Endodermal cell (in vitro differentiated cells): ENCODE measurements around the gene NAALADL2. TPM values are rescaled to one million over a fixed set of nuclear protein-coding genes. Genes with fewer than 3 reads are reported as not detected.

Source experiments
- DNase-seq: peaks from one replicate; pipeline ENCODE4 v3.0.0-alpha.2; 2017
- H3K27ac ChIP-seq: 2 replicates; pipeline ENCODE4 v1.5.1; 2013; ENCODE audit warnings: mild to moderate bottlenecking, low read depth, low read length, moderate library complexity
- H3K27me3 ChIP-seq: 2 replicates; pipeline ENCODE4 v1.6.1; 2013; ENCODE audit warnings: mild to moderate bottlenecking, low read length, moderate library complexity; ENCODE audit not compliant: insufficient read depth, control insufficient read depth, poor library complexity, severe bottlenecking
- H3K36me3 ChIP-seq: 2 replicates; pipeline ENCODE4 v1.7.0; 2013; ENCODE audit warnings: mild to moderate bottlenecking, low read length, moderate library complexity; ENCODE audit not compliant: control insufficient read depth, insufficient read depth
- H3K4me1 ChIP-seq: one replicate; pipeline ENCODE4 v1.7.0; 2013; ENCODE audit warnings: low read length; ENCODE audit not compliant: control insufficient read depth, insufficient read depth
- H3K4me3 ChIP-seq: 2 replicates; pipeline ENCODE4 v1.5.1; 2013; ENCODE audit warnings: mild to moderate bottlenecking, low read length, moderate library complexity
- H3K9ac ChIP-seq: 2 replicates; pipeline ENCODE4 v1.6.1; 2013; ENCODE audit warnings: mild to moderate bottlenecking, low read length, moderate library complexity; ENCODE audit not compliant: poor library complexity, severe bottlenecking; ENCODE audit errors: extremely low read depth
- H3K9me3 ChIP-seq: 2 replicates; pipeline ENCODE4 v1.6.1; 2013; ENCODE audit warnings: mild to moderate bottlenecking, low read length, moderate library complexity; ENCODE audit not compliant: control insufficient read depth
- H3K27ac Mint-ChIP-seq: 2 replicates; pipeline ENCODE4 v1.8.0; 2020; ENCODE audit warnings: mixed read lengths
- H3K27me3 Mint-ChIP-seq: 2 replicates; pipeline ENCODE4 v1.8.0; 2021; ENCODE audit warnings: mild to moderate bottlenecking, mixed read lengths; ENCODE audit not compliant: insufficient read depth
- H3K36me3 Mint-ChIP-seq: 2 replicates; pipeline ENCODE4 v1.8.0; 2020; ENCODE audit warnings: low read depth, mixed read lengths
- H3K4me1 Mint-ChIP-seq: 2 replicates; pipeline ENCODE4 v1.8.0; 2020; ENCODE audit warnings: mixed read lengths
- H3K4me3 Mint-ChIP-seq: 2 replicates; pipeline ENCODE4 v1.8.0; 2020; ENCODE audit warnings: mild to moderate bottlenecking, moderate library complexity, mixed read lengths
- H3K9me3 Mint-ChIP-seq: 2 replicates; pipeline ENCODE4 v1.8.0; 2020; ENCODE audit warnings: mild to moderate bottlenecking, mixed read lengths
- WGBS, 2 experiments: methylation state at CpG; one replicate each; pipeline versions ENCODE4 v1.1.5 to v1.1.7; 2013; ENCODE audit warnings: missing lambda C conversion rate in 2 of 2, mixed read lengths in 1 of 2; ENCODE audit not compliant: insufficient coverage in 1 of 2, insufficient read length in 1 of 2; 5-methylcytosine and 5-hydroxymethylcytosine counted together
- total RNA-seq, 2 donors: library from RNA; stranded (reverse); fragmentation: NEBNext Ultra II Directional in 1 of 2; extraction: Animal tissue kit (Norgen Biotek cat#: 25700) in 1 of 2; gene quantifications; 2 replicates in 1 of 2; 3 replicates in 1 of 2; pipeline ENCODE4 v1.2.1, GENCODE V29; 2021
- TF ChIP-seq, protein P1 (sequence below): fragments of 200-600 bp; sonication (generic); conservative IDR thresholded peaks from 2 replicates; pipeline ENCODE4 v1.5.0; 2021; ENCODE audit warnings: antibody characterized with exemption, mild to moderate bottlenecking

NAALADL2 gene
- total RNA-seq, 2 donors from 2014 or later = 1.6 to 1.8 TPM

DNA sequence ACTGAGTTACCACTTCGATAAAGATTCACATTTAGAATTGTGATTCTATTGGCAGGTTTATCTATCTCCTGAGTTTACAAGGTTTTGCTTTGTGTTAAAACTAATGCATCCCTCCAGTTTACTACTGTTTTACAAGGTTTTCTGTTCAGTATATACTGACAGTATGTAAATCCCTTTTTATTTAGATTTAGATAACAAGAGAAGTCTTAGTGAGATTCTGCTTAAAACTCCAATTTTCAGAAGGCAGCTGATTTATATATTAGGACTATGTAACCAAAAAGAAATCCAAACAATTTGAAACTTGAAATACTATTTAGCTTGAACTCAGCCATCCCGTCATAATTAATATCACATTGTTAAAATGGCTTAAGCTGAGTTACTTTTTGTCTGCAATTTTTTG lies 619.2 kb downstream of the NAALADL2 start:
- Histone ChIP-seq H3K36me3 (no peaks in the 10 kb centered on the region), H3K27me3 (no peaks in the 10 kb centered on the region), H3K27ac (no peak overlapping the region), H3K9ac (no peak overlapping the region), H3K4me3 (no peak overlapping the region), H3K4me1 (no peaks in the 10 kb centered on the region), H3K9me3 (no peaks in the 10 kb centered on the region)
- WGBS, 2 experiments = 92% methylated on average over 2 of the region's 2 CpGs; no CpG with 5 or more reads in 1 of the 2 experiments
- TF ChIP-seq, protein P1, sequence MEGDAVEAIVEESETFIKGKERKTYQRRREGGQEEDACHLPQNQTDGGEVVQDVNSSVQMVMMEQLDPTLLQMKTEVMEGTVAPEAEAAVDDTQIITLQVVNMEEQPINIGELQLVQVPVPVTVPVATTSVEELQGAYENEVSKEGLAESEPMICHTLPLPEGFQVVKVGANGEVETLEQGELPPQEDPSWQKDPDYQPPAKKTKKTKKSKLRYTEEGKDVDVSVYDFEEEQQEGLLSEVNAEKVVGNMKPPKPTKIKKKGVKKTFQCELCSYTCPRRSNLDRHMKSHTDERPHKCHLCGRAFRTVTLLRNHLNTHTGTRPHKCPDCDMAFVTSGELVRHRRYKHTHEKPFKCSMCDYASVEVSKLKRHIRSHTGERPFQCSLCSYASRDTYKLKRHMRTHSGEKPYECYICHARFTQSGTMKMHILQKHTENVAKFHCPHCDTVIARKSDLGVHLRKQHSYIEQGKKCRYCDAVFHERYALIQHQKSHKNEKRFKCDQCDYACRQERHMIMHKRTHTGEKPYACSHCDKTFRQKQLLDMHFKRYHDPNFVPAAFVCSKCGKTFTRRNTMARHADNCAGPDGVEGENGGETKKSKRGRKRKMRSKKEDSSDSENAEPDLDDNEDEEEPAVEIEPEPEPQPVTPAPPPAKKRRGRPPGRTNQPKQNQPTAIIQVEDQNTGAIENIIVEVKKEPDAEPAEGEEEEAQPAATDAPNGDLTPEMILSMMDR = no peak
- Mint-ChIP-seq H3K36me3 (no peaks in the 10 kb centered on the region), H3K27ac (no peak overlapping the region), H3K4me3 (no peak overlapping the region), H3K4me1 (no peaks in the 10 kb centered on the region), H3K27me3 (no peaks in the 10 kb centered on the region), H3K9me3 (no peaks in the 10 kb centered on the region)
- DNase-seq = no peak

GRCh38 chr3:175479175-175479574 lies 620.0 kb downstream of the NAALADL2 start:
- WGBS, 2 experiments = 69 to 90% methylated on average over 2 of the region's 2 CpGs
- H3K4me3 ChIP-seq = no peak overlapping the region
- no peak overlapping the region for H3K9ac ChIP-seq
- no peak overlapping the region for H3K27ac ChIP-seq
- TF ChIP-seq, protein P1 = no peak
- no peak overlapping the region for H3K27ac Mint-ChIP-seq
- H3K27me3 ChIP-seq = no peaks in the 10 kb centered on the region
- H3K27me3 Mint-ChIP-seq = no peaks in the 10 kb centered on the region
- H3K4me3 Mint-ChIP-seq = no peak overlapping the region
- no peaks in the 10 kb centered on the region for H3K4me1 ChIP-seq
- H3K4me1 Mint-ChIP-seq = no peaks in the 10 kb centered on the region
- no peaks in the 10 kb centered on the region for H3K36me3 ChIP-seq
- H3K9me3 Mint-ChIP-seq = no peaks in the 10 kb centered on the region
- DNase-seq = no peak
- no peaks in the 10 kb centered on the region for H3K9me3 ChIP-seq
- H3K36me3 Mint-ChIP-seq = no peaks in the 10 kb centered on the region

DNA sequence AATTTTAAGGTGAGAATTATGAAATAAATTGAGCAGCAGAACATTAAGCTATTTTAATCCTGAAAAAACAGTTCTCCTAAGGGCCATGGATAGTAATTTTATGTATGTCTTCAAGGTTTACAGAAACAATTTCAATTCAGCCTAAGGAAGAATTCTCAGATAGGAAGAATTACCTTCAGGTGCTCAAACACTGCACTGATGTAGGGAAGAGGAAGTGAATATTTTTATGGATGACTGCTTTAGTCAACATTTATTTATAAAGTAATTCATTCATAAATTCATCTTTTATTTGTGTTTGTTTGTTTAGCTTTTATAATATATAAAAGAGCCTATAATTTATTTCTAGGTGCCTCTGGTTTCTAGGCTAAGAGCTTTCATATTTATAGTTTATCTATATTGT lies 620.7 kb downstream of the NAALADL2 start:
- H3K36me3 ChIP-seq = no peaks in the 10 kb centered on the region
- Mint-ChIP-seq H3K9me3 (no peaks in the 10 kb centered on the region), H3K27me3 (no peaks in the 10 kb centered on the region), H3K4me3 (no peak overlapping the region), H3K27ac (no peak overlapping the region), H3K36me3 (no peaks in the 10 kb centered on the region), H3K4me1 (no peaks in the 10 kb centered on the region)
- H3K27me3 ChIP-seq = no peaks in the 10 kb centered on the region
- no peaks in the 10 kb centered on the region for H3K9me3 ChIP-seq
- TF ChIP-seq, protein P1 = no peak
- no peak overlapping the region for H3K27ac ChIP-seq
- DNase-seq = no peak
- H3K9ac ChIP-seq = no peak overlapping the region
- no peak overlapping the region for H3K4me3 ChIP-seq
- H3K4me1 ChIP-seq = no peaks in the 10 kb centered on the region
